Limb (tissue), 2 donors: ENCODE measurements around the gene PARM1.
A peak's percentile ranks its signal among the peaks of the same experiment; 100 is the strongest.

ENCODE experiments used
- DNase-seq, 2 donors: peaks; one replicate each; pipeline ENCODE4 v3.0.0-alpha.2; 2016; ENCODE audit errors: extremely low spot score in 2 of 2

Gene PARM1, protein sequence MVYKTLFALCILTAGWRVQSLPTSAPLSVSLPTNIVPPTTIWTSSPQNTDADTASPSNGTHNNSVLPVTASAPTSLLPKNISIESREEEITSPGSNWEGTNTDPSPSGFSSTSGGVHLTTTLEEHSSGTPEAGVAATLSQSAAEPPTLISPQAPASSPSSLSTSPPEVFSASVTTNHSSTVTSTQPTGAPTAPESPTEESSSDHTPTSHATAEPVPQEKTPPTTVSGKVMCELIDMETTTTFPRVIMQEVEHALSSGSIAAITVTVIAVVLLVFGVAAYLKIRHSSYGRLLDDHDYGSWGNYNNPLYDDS

DNA sequence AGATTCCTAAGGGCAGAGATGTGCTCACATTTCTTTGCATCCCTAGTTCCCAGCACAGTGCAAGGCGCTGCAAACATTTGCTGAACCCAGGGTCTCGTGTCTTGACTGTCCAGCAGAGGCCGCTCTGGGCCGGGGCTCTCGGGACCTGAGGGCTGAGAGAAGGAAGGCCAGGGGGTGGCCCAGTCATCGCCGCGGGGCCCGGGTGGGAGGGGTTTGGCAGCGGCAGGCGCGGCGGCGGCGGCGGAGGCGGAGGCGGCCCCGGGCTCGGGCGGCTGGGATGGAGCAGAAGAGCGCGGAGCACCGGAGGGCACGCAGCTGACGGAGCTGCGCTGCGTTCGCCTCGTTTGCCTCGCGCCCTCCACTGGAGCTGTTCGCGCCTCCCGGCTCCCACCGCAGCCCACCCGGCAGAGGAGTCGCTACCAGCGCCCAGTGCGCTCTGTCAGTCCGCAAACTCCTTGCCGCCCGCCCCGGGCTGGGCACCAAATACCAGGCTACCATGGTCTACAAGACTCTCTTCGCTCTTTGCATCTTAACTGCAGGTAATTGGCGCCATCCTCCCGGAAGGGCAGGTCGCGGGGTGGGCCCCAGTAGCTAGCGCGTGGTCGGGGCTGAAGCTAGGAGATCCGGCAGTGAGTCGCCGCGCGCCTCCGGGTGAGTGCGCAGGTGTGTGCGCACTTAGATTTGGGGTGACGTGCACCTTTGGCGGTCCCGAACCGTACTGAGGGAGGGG, at the start of gene PARM1:
Gene PARM1, plus strand, starts transcription at position 285 of the 730 bp plus-strand sequence. Its CDS starts 212 bp downstream, at position 497.
- peak; percentile 79 to 90 for DNase-seq

DNA sequence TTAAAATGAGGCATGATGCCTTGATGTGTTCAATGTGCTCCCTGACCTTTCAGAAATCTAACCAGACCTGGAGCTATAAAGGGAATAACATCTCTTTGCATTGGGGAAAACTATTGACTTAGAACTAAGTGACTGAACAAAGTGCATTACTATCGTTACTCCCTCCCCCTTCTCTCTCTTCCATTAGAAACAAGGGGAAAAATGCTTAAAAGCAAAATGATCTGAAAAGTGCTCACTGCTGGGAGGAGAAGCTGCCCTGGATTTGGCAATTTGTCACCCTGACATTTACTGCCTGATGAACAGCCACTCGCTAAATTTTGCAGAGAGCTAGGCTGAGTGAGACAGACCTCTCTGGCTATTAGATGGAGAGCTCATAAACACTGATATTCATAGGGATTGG, 48.6 kb upstream of the PARM1 start:
- no peak for DNase-seq

DNA sequence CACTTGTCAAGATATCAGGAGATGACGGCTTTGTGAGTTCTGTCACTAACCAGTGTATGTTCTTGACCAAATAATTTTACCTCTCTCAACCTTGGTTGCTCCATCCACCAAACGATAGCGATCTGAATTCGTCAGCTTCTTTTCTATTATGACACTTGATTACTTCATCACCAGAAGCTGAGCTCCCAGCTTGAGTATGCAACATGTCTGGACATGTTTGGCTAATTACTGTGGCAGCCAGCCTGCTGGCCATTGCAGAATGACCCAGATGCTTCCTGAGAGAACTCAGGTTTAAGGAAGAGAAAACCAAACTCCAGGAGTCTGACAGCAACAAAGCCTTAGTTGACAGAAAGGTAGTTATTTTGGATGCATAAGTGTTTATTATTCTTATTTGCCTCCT, 46.4 kb upstream of the PARM1 start:
- DNase-seq, result no peak

DNA sequence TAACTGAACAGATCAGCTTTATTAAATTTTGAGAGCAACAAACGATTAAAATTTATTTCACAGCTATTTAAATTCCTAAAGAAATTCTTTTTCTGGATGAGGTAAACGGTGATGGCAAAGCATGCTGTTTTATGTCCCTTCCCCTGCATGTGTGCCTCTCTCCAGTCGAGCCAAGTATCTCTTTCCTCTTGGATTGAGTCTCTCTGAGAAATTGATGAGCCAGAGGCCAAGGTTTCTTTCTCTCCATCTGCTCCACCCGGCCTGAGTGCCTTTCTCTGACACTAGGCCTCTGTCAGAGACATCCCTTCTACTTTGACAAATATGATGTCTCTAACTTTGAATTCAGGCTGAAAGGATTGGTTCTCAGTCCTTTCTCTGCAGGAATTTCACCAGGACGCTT, 42.6 kb upstream of the PARM1 start:
- no peak for DNase-seq

DNA sequence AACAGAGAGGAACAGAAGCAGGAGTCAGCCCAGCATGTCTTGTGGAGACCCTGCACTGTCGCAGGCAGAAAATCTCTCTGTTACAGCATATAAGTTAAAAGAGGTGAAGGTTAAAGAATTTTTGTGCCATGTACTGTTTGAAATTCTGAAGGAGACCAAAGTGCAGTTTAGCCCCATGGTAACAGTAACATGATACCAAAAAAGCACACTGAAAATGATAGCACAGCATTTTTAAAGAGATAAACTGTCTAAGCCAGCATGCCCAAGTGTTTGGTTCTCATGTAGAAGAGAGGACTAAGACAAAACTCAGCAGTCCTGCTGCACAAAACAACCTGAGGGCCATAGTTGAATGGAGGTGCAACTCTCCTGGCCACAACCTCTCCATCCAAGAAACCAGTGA, 41.9 kb upstream of the PARM1 start:
- no peak for DNase-seq

DNA sequence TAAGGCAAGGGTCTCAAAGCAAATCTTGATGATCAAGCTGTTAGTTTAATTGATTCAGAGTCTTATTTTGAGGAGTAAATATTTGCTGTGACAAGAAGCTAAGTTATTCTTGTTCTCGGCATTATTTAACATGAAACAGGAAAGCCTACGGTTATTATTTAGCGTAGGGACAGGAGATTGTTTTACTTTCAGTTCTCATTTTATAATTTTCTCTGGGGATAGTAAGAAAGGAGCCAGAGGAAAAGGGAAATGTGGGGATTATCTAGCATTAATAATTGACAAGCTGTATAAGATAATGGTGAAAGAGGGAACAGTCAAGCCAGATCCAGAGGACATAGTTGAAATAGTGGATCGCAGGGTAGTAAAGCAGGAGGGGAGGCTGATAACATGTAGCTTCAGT, 39.7 kb upstream of the PARM1 start:
- DNase-seq, result no peak

DNA sequence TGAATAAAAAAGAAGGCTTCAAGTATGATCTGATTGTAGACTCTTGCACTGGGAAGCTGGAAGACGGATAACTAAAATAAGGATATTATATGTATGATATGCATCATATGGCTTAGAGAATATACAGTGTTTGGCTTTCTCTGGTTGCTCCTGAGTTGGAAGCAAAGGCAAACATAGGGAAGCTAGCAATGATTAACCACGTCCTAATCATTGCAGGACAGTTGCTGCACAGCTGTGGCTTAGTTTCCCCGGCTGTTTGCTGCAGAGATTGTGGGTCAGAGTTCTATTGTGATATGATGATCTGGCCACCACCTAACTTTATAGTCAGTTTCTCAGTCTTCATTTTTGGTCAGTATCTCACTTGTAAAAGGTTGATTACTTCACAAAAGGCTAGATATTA, 36.3 kb upstream of the PARM1 start:
- no peak for DNase-seq

DNA sequence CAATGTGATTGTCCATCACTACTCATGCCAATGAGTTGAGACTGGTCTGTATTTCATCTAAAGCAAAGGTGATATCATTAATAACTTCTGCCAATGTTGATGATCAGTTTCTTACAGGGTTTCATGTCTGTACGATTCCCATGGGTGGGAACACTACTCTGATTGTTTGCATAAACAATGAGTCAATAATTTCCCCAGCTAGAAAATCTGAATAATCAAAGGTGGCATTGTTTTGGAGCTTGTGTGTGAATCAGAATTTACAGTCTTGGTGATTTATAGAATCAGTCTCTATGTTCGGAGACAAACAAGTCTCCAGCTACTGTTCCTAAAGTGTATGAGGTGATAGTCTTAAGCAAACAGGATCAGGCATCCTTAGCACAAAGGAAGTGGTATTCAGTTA, 35.5 kb upstream of the PARM1 start:
- no peak for DNase-seq

DNA sequence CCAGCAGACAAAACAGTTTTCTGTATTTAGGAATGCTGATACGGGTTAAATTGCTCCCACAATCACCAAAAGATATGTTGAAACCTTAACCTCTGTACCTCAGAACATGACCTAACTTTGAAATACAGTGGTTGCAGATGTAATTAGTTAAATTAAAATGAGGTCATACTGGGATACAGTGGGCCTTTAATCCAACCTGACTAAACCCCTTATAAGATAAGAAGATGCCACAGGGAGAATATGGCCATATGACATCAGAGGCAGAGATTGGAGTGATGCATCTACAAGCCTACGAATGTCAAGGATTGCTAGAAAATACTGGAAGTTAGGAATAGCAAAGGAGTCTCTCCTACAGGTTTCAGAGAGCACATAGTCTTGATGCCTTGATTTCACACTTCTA, 32.1 kb upstream of the PARM1 start:
- DNase-seq, result no peak

DNA sequence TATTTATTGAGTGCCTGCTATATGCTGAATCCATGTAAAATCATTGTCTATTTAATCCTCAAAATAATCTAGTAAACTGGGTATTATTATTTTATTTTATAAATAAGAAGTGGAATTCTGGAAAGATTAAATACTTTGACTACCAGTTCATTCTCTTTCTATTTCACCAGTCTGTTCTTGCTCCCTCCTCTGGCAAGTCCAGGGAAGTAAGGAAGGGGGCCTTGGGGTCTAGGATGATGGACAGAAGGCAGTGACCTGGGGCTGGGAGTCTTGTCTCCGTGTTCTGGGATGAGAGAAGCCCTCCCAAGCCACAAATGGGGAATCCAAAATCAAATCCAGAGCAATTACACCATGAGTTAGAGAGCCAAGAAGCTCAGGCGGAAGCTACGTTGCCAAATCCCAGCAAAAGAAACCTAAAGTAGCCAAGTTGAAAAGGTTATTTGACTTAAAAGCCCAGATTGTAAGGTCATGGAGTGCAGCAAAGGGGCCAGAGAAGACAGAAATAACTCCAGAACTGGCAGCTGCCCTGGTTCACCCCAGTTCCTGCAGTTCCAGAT, 28.3 kb upstream of the PARM1 start:
- DNase-seq, result no peak

DNA sequence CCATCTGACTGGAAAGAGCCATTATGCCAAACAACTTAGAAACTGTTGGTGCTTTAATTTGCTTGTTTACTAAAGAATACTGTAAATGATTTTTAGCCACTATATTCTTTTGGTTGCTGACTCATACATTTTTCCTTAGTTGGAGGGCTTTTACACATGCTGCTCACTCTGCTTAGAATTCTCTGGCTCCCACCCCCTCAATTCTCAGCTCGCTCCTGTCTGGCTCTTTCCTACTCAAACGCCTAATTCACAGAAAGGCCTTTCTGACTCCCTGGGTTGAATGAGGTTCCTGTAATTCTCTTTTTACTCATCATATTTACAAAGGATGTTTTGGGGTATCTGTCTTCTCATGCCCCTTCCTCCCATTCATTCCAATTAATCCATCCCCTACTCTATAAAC, 26.1 kb upstream of the PARM1 start:
- DNase-seq, result no peak

DNA sequence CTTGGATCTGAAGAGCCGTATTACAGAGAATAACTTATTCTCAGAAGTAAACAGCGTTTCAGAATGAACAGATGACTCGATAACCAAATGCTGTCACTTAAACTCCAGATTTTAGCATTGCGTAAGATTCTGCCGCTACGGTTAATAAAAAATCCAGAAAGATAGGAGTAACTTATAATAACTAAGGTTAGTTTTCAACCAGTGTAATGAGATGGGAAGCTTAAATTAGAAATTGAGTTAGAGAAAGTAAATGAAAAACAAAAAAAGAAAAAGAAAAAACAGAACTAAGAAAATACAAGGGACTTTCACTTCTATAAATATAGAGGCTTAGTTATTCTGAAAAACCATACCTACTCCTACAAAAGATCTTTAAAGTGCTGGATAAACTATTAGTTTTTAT, 13.1 kb upstream of the PARM1 start:
- DNase-seq, result no peak

DNA sequence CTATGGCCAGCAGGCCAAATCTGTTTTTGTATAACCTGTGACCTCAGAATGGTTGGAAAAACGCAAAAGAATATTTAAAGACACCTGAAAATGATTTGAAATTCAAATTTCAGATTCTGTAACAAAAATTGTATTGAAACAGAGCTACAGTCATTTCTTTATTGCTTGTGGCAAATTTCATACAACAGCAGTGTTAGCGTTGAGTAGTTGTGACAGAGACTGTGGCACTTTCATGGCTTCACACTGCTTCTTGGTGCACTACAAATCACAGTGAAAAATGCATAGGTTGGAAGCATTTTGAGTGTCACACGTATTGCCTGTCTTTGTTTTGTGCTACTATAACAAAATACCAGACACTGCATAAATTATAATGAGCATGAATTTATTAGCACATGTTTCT, 12.2 kb upstream of the PARM1 start:
- DNase-seq, result no peak

DNA sequence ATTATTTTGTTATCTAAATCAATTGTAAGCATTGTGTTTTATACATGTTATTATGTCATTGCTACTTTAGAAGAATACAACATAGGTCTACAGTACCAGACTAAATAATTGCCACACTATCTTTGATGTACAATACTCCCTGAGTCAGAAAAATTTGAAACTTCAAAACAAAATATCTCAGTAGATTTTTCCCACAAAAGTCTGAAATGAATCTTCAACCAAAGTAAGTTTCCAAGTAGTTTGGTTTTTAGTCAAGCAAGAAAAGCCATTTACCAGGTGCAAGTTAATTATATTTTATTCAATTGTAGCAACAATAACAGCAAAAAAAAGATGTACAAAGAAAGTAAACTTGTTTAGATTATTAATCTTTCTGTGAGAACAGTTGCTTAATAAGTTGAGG, 11.4 kb upstream of the PARM1 start:
- no peak for DNase-seq

DNA sequence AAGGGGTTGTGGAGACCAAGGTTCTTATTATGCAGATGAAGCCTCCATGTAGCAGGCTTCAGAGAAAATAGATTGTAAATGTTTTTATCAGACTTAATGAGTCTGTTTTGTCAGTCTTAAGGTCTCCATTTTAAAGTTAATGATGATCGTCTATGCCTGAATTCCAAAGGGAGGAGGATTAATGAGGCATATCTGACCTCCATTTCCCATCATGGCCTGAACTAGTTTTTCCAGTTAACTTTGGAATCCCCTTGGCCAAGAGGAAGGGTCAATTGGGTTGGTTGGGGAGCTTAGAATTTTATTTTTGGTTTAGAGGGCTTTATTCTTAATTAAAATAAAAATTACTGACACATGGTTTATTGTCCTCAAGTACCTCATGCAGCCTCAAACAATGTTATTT, 6.9 kb upstream of the PARM1 start:
- no peak for DNase-seq

DNA sequence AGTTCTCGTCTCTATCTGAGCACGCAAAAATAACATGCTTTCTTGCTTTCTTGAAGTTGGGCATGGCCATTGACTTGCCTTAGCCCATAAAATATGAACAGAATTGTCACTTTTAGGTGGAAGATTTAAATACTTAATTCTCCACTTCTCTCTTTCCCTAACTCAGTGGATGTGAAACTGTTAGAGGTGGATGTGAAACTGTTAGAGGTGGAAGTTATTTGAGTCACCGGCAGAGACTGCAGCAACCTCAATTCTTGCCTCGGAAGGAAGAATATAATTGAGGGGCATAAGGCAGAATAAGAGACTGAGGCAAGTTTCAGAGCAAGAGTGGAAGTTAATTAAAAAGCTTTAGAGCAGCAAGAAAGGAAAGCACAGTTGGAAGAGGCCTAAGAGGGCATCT, 2.8 kb upstream of the PARM1 start:
- DNase-seq, result no peak

DNA sequence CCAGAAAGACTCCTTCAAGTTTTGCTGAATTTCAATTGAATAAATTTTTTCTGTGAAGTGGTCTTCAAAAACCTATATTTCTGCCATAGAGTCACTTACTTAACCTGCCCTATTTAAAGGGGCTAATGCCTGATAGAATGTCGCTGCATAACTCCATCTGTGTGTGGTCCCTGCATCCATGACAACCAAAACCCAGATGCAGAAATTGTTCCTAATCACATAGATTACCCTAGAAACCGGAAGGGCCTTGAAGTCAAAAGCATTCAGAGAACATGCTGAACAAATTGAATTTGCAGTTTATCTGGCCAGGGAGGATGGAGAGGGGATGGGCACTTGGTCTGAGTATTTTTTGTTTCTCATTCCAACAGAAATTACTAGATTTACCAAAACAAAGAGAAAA, 1.5 kb upstream of the PARM1 start:
- DNase-seq, result no peak

DNA sequence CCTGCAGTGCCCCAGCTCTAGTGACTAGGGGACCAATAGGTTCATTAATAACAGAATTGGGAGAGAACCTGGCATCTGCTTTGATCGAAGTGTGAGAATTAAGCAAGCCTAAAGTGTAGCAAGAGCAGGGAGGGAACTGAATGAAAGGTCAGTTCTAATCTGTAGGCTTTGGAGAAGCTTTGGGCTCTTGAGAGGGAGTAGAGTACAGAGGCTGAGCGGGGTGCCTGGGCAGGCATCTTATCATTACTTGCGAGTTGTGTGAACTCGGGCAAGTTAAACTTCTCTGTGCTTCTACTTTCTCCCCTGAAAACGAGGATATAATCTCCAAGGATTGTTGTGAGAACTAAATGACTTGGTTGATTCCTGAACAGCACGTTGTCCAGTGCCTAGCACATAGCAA, 906 bp upstream of the PARM1 start:
- DNase-seq, result no peak

DNA sequence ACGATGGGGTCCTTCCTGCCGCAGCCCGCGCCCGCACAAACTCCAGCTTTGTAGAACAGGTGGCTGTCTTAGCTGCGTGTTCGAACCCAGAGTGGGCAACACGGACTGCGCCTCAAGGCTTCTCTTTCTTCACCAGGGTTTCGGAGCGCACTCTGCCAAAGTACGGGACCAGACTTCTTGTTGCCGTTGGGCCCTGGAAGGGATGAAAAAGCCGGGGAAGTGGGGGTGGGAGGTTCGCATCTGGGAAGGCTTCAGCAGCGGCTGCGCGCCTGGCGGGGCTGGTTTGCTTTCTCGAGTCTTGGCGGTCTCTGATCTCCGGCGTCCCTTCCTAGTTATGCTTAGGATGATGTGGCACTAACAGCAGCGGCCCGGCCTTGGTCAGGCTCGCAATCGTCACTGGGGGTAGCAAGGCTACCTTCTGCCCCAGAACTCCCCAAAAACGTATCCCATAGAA, 673 bp downstream of the PARM1 start:
- DNase-seq, result no peak

DNA sequence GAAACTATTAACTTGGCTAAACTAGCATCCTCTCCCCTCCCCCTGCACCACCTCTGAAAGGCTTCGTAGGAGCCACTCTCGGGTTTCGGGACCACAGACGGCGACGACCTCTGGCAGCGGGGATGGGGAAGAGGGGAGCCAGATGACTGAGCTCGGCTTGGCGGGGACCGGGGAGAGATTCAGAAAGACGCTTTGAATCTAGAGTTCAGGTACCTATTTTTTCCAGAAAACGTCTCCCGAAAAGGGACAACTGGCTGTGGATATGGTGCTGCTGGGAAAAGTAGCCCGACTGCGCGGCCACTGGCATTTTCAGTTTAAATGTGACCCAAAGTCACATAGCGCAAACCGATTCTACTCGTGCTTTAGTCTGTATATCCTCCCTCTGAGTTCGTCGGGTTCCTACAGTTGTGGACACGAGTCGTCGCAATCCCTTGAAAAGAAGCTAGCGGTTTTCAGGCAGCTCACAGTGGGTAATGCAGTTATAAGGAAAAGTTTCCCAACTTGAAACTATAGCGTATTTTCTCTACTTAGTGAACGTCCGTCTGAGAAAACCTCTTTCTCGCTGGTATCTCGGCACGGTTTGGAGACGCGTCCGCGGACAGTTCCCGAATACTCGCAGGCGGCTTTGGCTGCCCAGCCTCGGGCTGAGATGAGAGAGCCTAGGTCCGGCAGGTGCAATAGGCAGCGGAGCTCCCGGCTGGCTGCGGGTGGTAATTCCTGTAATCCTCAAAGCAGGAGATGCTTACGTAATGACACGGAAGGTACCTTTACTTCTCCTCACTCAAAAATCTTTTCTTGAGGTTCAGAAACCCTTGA, 1.3 kb downstream of the PARM1 start:
- peak; percentile 33 to 62 for DNase-seq

DNA sequence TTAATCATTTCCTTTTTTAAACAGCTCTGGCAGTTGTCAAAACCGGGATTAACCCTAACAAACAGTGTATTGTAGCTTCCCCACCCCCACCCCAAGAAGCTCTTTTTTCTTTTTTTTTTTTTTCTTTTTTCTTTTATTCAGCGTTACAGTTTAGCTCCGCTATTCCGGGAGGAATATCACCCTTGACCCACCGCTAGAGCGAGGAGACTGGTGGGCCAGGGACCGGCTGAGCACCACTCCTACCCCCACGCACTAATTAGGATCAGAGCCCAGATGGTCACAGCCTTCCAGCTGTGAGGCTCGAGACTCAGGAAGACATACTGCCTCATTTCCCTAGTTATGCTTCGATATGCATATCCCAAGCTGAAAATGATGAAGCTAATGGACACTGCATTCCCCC, 2.0 kb downstream of the PARM1 start:
- DNase-seq, result peak in 1 of 2 donors; percentile 38

DNA sequence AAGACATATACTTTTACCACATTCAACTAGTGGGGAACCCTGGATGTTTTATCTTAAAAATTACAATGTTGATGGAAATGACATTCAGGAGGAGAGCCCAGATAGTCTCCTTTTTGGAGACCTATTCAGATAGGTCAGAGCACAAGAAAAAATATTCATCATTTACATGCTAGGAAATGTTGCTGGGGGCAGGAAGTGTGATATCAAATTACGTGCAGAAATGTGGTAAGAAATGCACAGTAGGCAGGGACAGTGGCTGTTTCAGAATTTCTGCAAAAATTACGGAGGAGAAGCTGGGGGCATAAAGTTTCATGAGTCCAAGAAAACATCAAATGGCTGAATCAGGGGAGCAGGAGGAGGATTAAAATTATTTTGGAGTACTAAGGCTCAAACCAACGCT, 8.2 kb downstream of the PARM1 start:
- DNase-seq, result no peak
